ENCODE measurements around the gene AKIRIN2. TPM values are rescaled to one million over a fixed set of nuclear protein-coding genes. Genes with fewer than 3 reads are reported as not detected.

Gene AKIRIN2
- total RNA-seq, 1 experiment from 2014 or later, result 28.2 TPM

DNA sequence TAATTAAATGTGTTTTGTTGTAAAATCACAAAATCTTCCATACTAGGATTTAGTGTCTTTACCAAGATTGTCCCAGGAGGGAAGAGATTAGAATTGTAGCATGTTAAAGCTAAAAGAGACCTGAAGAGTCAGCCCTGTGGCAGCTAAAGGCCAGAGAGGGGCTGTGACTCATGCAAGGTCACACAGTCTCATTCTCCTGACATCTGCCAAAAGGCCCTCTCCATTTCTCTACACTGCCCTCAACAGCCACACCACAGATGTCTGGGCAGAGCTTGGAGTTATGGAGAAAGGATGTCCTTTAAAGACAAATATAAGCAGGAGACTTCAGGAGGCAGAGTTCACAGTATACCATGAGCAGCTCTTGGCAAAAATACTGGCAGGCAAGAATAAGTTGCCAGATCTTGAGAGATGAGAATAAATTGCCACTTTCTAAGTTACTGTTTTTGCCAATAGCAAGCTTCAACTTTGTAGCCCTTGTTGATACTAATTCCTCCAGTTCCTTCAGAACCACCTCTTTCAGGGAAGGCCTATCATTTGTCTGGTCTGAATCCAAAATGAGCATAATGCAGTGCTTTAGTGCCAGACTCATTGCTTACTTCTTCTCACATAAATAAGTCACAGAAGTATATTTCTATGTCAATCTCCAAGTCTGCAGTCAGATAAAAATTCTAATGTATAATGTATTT is 41.7 kb downstream of the AKIRIN2 start:
- no peak for DNase-seq (ENCODE audit: extremely low read depth, low read depth)

DNA sequence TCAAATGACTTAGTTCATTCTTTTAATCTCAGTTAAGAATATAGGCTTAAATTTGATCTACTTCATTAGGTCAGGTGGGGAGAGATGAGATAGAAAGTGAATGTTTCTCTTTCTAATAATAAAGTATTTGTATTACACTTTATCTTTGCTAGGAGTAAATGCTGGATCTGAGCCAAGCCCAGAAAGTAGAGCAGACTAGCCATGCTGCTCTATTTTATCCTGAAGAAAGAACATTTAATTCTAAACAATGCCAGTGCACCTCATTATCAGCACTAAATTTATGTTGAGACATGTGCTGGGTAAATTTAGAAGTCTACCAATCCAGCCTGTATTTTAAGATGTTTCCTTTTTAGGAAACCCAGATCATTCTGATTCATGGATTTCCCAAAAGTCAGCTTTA is 43.5 kb downstream of the AKIRIN2 start:
- no peak for DNase-seq (ENCODE audit: extremely low read depth, low read depth)

- no peak for DNase-seq (ENCODE audit: extremely low read depth, low read depth)
Observed at GRCh38 chr6:87656857-87657256, 45.2 kb downstream of the AKIRIN2 start.

DNA sequence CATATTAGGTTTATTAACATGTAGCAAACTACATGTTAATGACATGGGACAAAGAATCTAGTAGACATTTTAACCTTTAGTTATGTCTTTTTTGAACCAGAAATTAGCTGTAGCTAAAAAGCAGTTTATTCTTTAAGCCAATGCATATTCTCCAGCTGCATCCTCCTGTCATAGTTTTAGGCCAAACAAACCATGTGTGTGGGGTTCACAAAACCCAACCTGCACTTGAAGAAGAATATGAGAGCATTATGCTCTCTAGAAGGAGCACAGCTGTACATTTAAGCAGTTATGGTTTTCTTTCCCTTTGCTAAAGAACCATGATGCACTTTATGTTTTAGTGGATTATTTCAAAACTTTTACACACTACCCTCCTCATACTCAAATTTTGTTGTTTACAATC is 46.2 kb downstream of the AKIRIN2 start:
- no peak for DNase-seq (ENCODE audit: extremely low read depth, low read depth)

DNA sequence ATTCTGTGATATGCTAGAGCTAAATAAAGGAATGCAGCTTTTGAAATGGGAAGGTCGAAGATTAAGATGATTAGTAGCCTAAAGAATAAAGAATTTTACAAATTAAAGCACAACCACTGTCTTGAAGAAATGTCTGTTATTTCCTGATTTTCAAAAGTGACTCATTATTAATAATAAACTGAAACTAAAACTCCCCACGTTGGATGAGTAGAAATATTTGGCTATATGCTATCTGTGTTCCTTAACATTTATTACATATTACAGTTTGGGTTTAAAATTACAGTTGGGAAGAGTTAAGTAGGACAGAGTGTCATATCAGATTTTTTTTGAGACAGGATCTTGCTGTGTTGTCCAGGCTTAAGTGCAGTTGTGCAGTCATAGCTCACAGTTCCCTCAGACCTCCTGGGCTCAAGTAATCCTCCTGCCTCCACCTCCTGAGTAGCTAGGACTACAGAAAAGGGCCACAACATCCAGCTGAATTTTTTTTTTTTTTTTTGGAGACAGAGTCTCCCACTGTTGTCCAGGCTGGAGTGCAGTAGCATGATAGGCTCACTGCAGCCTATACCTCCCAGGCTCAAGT is 47.1 kb downstream of the AKIRIN2 start:
- DNase-seq (ENCODE audit: extremely low read depth, low read depth), result no peak

DNA sequence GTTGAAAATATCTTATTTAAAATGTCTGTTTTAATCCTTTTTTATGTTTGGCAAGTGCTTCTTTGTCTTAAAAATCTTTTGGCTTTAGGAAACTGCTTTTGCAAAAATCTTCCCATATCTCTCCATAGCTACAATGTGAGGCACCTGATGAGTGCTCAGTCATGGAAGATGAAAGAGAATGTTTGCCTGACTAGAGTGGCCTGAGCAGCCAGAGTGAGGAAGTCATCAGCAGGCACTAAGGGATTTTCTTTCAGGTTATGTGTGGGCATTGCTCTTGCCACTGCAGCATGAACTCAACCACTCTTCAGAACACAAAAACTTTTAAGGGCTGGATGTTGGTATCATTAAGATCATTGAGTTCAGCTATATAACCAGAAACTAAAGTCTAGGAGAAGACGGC is 47.9 kb downstream of the AKIRIN2 start:
- DNase-seq (ENCODE audit: extremely low read depth, low read depth), result no peak

DNA sequence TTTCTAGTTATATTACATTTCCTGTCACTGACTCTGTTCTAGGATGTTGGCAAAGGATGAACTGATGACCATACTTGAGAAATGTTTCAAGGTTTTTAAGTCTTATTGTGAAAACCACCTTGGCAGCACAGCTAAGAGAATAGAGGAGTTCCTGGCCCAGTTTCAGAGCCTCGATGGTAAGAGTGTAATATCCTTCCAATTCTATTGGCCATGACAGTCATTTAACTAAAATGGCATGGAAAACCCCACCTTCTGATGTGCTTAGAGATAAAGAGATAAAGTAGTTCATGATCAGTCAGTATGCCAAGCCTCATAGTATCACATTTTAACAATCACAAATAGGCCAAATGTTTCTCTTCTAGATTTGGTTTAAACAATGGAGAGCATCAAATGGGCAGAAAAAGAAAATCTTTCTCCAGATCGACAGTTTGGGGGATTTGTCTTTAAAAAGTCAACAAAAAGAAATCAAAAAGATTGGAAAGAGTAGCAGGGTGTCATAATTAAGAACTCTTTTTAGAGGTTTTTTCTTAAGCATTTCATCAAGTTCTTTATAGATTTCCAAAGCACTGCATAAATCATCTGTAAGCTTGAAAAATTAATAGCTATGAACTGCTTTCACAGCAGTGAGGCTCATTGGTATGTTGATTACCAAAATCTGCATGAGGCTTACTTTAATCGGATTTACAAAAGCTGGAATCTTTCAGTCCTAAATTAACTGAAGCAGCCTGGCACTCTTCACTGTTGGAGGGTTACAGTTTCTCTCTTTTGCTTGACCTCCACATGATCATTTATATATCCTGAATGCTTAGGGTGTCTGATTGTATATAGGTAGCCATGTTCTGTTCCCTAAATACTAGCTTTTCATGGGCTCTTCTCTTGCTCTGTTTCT is 48.7 kb downstream of the AKIRIN2 start:
- DNase-seq (ENCODE audit: extremely low read depth, low read depth), result no peak

DNA sequence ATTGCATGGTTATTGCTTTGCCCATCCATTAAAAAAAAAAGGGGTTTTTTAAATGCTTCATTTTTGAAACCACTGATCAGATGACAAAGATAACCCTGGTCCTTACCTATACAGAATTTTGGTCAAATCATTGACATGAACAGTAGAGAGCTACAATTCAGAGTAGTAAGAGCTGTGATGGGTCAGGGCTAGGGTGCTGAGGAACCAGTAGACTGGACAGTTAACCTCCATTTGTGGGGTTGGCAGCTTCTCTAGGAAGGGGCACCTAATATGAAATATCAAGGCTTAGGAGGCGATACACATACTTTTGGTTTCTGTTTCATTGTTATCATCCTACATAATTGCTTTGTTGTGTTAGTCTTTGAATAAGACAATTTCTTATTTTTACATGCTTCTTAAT is 57.0 kb downstream of the AKIRIN2 start:
- DNase-seq (ENCODE audit: extremely low read depth, low read depth), result no peak

DNA sequence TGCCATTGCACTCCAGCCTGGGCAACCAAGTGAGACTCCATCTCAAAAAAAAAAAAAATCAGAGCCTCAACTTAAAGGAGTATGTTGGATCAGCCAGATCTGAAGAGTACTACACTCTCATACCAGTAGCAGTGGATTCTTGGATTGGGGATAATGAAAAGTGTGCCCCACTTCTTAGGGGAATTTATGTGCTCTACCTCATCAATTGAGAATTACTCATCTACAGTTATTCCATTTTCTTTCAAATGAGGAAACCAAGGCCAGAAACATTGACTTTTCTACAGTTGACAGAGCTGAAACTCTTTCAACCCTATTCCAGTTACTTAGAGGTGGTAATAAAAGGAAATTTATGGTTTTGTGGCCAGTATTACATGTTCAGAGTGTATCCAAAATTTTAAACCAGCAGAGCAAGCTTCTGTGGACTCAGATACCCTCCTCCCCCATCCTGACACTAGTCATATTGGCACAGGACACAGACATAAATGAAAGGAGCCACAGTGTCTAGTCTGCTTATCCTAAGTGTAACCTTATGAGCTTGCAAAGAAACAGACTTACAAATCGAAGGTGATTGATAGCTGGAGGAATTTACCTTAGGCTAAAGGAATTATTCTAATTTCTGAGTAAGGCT is 60.9 kb downstream of the AKIRIN2 start:
- no peak for DNase-seq (ENCODE audit: extremely low read depth, low read depth)

GRCh38 chr6:87639373-87639772 is 62.7 kb downstream of the AKIRIN2 start:
- no peak for DNase-seq (ENCODE audit: extremely low read depth, low read depth)

DNA sequence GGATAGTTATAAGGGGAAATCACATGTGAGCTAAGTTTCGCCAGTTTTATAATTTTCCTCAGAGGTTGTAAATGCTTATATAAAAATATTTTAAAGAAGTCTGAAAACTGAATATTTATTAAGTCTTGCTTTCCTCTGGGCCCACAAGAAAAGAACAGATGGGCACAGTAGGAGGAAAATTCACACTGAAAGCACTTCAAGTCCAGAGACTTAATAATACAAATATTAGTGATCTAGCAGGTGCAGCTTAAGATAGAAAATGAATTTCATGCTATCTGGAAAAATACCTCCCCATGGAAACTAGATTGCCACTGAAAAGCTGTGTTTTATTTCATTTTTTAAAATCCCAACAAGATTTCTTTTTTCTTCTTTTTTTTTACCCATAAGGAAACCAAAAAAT is 64.9 kb downstream of the AKIRIN2 start:
- no peak for DNase-seq (ENCODE audit: extremely low read depth, low read depth)

DNA sequence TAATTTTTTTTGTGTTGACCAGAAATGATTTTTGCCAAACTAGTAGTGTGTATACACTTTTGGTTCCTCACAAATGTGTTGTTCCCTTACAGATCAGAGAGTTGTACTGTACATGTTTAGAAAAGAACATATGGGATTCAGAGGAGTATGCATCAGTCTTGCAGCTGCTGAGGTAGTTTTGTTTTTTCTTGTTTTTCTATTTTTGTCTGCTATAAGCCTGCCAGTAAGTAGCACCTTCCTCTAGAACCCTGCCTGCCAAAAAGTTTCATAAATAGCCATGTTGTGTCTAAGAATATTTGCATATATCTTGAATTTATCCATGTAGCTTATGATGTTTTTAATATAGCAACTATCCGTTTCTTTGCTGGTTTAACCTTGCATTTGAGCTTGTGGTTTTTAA is 65.7 kb downstream of the AKIRIN2 start:
- DNase-seq (ENCODE audit: extremely low read depth, low read depth), result no peak

- no peak for DNase-seq (ENCODE audit: extremely low read depth, low read depth)
Observed at GRCh38 chr6:87633851-87634250, 68.2 kb downstream of the AKIRIN2 start.

DNA sequence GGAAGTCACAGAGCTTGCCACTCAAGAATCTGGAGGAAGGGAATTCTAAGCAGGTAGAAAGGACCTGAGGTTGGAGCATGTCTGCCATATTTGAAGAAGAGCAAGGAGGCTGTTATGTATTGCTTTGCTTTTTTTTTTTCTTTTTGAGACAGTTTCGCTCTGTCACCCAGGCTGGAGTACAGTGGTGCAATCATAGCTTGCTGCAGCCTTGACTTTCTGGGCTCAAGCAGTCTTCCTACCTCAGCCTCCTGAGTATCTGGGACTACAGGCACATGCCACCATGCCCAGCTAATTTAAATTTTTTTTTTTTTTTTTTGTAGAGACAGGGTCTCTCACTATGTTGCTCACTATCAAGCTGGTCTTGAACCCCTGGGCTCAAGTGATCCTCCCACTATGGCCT is 71.3 kb downstream of the AKIRIN2 start:
- DNase-seq (ENCODE audit: extremely low read depth, low read depth), result no peak

DNA sequence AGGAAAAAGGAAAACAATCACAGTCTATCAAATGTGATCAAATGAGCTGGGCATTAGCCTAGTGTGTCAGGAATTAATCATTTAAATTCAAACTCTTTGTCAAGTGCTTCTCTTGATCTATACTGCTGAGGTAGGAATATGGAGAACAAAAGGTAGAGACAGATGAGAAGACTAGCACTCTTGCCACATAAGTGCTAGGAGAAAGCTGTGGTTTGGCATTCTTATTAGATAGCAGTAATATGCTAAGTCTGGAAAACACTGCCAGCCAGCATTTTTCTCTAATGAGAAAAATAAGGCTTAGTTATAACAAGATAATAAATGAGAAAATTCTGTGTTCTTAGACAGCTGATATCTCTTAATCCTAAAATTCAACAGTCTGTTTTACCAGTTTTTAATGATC is 73.2 kb downstream of the AKIRIN2 start:
- no peak for DNase-seq (ENCODE audit: extremely low read depth, low read depth)

DNA sequence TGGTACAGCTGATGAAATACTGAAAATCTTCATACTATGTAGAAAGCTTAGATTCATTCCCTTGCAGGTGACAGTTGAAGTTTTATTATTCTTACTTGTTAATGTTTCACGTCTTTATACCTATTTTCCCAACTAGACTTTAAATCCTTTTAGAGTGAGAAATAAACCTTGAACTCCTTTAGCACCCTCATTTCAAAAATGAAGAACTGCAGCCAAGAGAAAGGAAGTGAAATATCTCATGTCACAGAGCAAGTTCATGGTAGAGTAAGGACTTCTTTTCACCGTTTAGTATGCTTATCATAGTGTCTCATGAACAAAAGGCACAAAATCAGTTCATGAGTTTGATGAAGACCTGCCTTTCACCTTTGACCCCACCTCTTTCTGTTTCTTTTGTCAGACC is 73.6 kb downstream of the AKIRIN2 start:
- no peak for DNase-seq (ENCODE audit: extremely low read depth, low read depth)

Small RNA genes lying within 50 kb of the gene (small RNA-seq; reads per million reads assigned to genes)
- 0.02 to 0.06 reads per million in 2 experiments for gene RF01210

Other genes starting within 250 kb of the AKIRIN2 start
- gene SLC35A1, start 229.3 kb downstream of the AKIRIN2 start, total RNA-seq (2014; rRNA removed; shearing (Covaris generic)), result 21.9 and 25.2 TPM in 2 replicates
- gene RARS2, start 112.2 kb downstream of the AKIRIN2 start, total RNA-seq (2014; rRNA removed; shearing (Covaris generic)), result 18.4 and 21.0 TPM in 2 replicates
- gene ORC3, start 112.1 kb downstream of the AKIRIN2 start, total RNA-seq (2014; rRNA removed; shearing (Covaris generic)), result 21.4 and 25.5 TPM in 2 replicates

Data from NCI-H460 (cell line).